Stimulated activated CD4-positive, alpha-beta T cell treated with anti-CD3 and anti-CD28 coated beads, Interleukin-12 subunit alpha, Interleukin-12 subunit beta, amount 100 ng/mL, for 24 hours (primary cell): ENCODE measurements around the gene ETNK1.

Source experiments
- DNase-seq, 2 experiments: peaks; one replicate each; pipeline ENCODE4 v3.0.0-alpha.2; 2020; ENCODE audit warnings: low read depth in 2 of 2

ETNK1 gene

GRCh38 chr12:22634883-22635282 lies 9.9 kb downstream of the ETNK1 start:
- DNase-seq: no peak

DNA sequence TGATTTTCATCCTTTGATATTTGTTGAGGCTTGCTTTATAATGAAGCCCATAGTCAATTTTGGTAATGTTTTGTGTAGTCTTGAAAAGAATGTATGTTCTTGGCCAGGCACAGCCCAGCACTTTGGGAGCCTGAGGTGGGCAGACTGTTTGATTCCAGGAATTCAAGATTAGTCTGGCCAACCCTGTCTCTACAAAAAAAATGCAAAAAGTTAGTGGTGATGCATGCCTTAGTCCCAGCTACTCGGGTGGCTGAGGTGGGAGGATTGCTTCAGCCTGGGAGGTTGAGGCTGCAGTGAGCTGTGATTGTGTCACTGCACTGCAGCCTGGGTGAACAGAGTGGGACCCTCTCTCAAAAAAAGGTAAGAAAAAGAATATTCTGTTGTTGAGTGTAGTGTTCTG lies 10.8 kb downstream of the ETNK1 start:
- no peak for DNase-seq

DNA sequence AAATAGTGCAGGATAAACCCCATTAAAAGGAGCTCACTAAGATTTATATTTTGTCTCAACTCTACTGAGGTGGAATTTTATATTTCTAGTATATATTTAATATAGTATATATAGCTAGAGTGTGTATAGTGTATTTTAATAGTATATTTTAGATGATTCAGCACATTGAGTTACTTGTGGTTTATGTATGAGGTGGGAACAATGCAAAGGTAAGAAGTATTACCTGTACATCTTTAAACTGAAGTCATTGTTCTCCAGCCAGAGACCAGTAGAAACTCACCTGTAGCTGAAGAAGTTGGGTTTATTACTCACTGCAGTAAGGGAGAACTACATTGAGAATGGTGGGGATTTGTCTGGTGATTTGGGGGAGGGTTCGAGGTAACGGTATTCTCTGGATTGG lies 15.9 kb downstream of the ETNK1 start:
- DNase-seq: no peak

DNA sequence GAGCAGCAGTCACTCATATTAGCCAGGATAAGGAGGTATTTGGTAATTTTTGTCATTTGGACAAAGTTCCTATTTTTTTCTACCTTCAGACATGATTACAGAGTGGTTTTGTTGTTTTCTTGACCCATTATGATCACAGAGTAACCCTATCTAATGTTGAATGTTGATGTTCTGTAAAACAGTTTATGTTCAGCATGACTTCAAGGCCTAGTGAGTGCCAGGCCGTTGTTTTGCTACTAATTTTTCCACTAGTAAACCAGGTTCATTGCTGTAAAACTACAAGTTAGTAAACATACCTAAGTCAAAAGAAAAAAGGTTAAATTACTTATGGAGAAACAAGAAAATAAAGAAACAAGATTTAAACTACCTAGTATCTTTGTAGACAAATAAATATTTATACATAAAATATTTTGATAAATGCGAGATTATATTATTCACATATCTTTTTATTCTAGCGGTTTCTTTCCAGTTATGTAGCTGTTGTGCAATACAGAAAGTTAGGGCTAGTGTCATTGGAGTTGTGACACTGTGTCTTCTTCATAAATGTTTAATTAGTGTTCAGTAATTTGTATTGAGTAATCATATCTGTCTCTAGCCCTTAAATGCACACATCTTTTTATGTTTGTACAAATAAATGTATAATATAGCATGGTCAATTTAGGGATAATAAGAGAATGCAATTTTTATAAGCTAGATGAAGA lies 16.5 kb downstream of the ETNK1 start:
- DNase-seq: no peak

GRCh38 chr12:22648668-22649067 lies 23.7 kb downstream of the ETNK1 start:
- no peak for DNase-seq

- DNase-seq: no peak
Observed at GRCh38 chr12:22653075-22653474, 28.1 kb downstream of the ETNK1 start.

- no peak for DNase-seq
Observed at GRCh38 chr12:22653791-22654190, 28.8 kb downstream of the ETNK1 start.

- DNase-seq: no peak
Observed at GRCh38 chr12:22656376-22656775, 31.4 kb downstream of the ETNK1 start.

DNA sequence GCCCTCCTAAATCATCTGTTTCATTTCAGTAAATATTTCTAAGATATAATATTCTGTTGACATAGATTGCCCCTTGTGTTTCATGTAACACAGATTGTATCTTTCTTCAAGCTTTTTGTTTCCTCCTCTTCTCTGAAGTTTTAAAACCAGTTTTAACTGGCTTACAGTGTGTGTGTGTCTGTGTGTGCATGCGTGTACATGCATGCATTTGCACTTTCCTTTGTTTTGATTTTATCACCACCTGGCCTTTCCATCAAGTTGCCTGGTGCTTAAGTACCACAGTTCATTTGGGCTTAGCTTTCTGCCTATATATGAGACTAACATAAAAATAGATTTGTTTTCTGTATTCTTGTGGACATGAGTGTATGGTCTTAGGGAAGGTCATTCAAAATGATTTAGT lies 31.9 kb downstream of the ETNK1 start:
- no peak for DNase-seq

- DNase-seq: no peak
Observed at GRCh38 chr12:22657538-22657937, 32.6 kb downstream of the ETNK1 start.

GRCh38 chr12:22658214-22658613 lies 33.2 kb downstream of the ETNK1 start:
- no peak for DNase-seq

DNA sequence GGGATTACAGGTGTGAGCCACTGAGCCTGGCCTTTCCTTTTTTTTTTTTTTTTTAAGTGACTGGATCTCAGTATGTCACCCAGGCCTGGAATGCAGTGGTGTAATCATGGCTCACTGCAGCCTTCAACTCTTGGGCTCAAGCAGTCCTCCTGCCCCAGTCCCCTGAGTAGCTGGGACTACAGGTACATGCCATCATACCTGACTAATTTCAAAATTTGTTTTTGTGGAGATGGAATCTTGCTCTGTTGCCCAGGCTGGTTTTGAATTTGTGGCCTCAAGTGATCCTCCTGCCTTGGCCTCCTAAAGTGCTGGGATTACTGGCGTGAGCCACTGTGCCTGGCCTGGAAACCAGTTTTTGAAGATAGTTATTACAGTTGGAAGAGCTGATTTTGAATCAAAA lies 37.4 kb downstream of the ETNK1 start:
- DNase-seq: no peak

DNA sequence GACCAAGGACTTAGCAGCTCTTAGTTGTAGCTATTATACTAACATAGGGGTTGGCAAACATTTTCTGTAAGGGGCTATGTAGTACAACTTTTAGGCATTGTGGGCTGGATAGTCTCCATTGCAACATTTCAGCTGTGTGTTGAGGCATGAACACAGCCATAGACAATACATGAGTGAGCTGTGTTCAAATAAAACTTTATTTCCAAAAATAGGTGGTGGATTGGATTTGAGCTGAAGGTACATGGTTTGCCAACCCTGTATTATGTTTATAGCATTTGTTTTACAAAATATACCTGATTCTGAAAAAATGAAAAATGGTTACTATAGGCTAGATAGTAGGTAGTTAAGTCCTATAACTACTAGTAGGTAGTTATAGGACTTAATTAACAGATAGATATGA lies 40.5 kb downstream of the ETNK1 start:
- DNase-seq: no peak

- DNase-seq: no peak
Observed at GRCh38 chr12:22667122-22667521, 42.2 kb downstream of the ETNK1 start.

- no peak for DNase-seq
Observed at GRCh38 chr12:22668441-22668840, 43.5 kb downstream of the ETNK1 start.

- DNase-seq: no peak
Observed at GRCh38 chr12:22670762-22671161, 45.8 kb downstream of the ETNK1 start.

- no peak for DNase-seq
Observed at GRCh38 chr12:22672951-22673350, 48.0 kb downstream of the ETNK1 start.

DNA sequence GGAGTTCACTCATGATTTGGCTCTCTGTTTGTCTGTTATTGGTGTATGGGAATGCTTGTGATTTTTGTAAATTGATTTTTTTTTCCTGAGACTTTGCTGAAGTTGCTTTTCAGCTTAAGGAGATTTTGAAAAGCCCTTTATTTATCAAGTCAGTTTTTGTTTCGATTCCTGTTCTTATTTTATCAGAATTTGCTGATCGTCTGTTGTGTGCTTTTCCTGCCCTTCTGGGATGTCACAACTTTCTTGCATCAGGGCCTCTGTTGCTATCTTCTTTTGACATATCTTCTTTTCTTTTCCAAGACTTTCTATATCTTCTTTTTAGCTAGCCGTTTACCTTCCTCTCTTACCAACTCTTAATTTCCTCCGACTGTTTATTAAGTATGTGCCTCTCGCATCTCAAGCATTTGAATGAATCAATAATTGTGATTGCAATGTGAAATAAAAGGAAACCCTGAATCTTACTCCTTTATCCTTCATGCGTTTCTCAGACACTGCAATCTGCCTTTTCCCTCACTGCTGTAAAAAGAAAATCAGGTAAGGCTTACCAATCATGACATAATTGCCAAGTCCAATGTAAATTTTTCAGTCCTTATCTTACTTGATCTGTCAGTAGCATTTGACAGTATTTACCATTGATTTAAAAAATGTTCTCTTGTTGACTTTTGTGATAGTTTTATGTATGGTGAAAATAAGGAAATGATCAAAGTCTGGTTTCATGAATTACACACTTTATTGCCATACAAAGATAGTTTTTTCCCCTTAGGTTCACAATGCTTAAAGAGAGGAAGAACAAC lies 53.0 kb downstream of the ETNK1 start:
- DNase-seq: no peak

- no peak for DNase-seq
Observed at GRCh38 chr12:22682663-22683062, 57.7 kb downstream of the ETNK1 start.

- no peak for DNase-seq
Observed at GRCh38 chr12:22683131-22683530, 58.2 kb downstream of the ETNK1 start.

- no peak for DNase-seq
Observed at GRCh38 chr12:22684140-22685118, 59.5 kb downstream of the ETNK1 start.

GRCh38 chr12:22686193-22686592 lies 61.2 kb downstream of the ETNK1 start:
- no peak for DNase-seq
